H1 (cell line): ENCODE measurements around the gene MAPK8IP3. TPM values are rescaled to one million over a fixed set of nuclear protein-coding genes. Genes with fewer than 3 reads are reported as not detected.

Experiments
- CTCF ChIA-PET: fragments of 300-600 bp; sonication (Branson Sonifier 250); formaldehyde crosslinking; loops from one replicate; lab custom pipeline; 2021; ENCODE audit not compliant: partially characterized antibody; lab: Charles Lee
- POLR2A ChIA-PET: fragments of 300-600 bp; sonication (Branson Sonifier 250); formaldehyde crosslinking; loops from one replicate; lab custom pipeline; 2021; ENCODE audit warnings: inconsistent platforms; ENCODE audit not compliant: partially characterized antibody; lab: Charles Lee
- DNase-seq, 2 experiments: peaks; one replicate each; pipeline versions ENCODE4 v3.0.0 to v3.0.0-alpha.2; 2010 to 2022; ENCODE audit warnings: low spot score in 2 of 2, low read depth in 1 of 2, mixed read lengths in 1 of 2
- FAIRE-seq: peaks from 2 replicates; lab custom pipeline; 2011; peaks lifted over from hg19 to GRCh38; lab: Jason Lieb, UNC
- H2AFZ ChIP-seq: 2 replicates; pipeline ENCODE4 v1.8.1; 2012; ENCODE audit warnings: low read length, inconsistent platforms
- H2AK5ac ChIP-seq: 2 replicates; pipeline ENCODE4 v1.6.1; 2013; ENCODE audit warnings: low read depth, low read length
- H2BK120ac ChIP-seq: replicated peaks from 2 replicates; pipeline ENCODE3; 2013; ENCODE audit warnings: low read depth, low read length, inconsistent platforms
- H2BK12ac ChIP-seq: 2 replicates; pipeline ENCODE4 v1.6.1; 2013; ENCODE audit warnings: low read depth, low read length
- H2BK15ac ChIP-seq: 2 replicates; pipeline ENCODE4 v1.6.1; 2013; ENCODE audit warnings: low read length
- H2BK20ac ChIP-seq: 2 replicates; pipeline ENCODE4 v1.6.1; 2013; ENCODE audit warnings: low read length
- H2BK5ac ChIP-seq: 2 replicates; pipeline ENCODE4 v1.6.1; 2013; ENCODE audit warnings: low read depth, low read length
- H3K14ac ChIP-seq: 2 replicates; pipeline ENCODE4 v1.6.1; 2013; ENCODE audit warnings: inconsistent platforms; ENCODE audit not compliant: insufficient read length
- H3K18ac ChIP-seq: 2 replicates; pipeline ENCODE4 v1.6.1; 2013; ENCODE audit warnings: low read length; ENCODE audit errors: extremely low read depth
- H3K23ac ChIP-seq: 2 replicates; pipeline ENCODE4 v1.6.1; 2013; ENCODE audit warnings: inconsistent platforms; ENCODE audit not compliant: insufficient read length
- H3K23me2 ChIP-seq: 2 replicates; pipeline ENCODE4 v1.6.1; 2013; ENCODE audit warnings: low read depth, low read length
- H3K27ac ChIP-seq: 2 replicates; pipeline ENCODE4 v1.6.1; 2011; ENCODE audit warnings: low read depth, low read length, inconsistent platforms
- H3K27me3 ChIP-seq, 4 experiments: replicated peaks in 1 of 4; 1 replicate in 1 of 4; 2 replicates in 3 of 4; pipeline versions ENCODE4 v1.6.1 to v1.8.1; 2011 to 2013; ENCODE audit warnings: low read length in 3 of 4, mild to moderate bottlenecking in 3 of 4, inconsistent platforms in 2 of 4, mixed read lengths in 2 of 4, moderate library complexity in 1 of 4; ENCODE audit not compliant: control insufficient read depth in 3 of 4, insufficient read depth in 3 of 4; ENCODE audit errors: extremely low read depth in 1 of 4
- H3K36me3 ChIP-seq, 4 experiments: 2 replicates each; pipeline versions ENCODE4 v1.6.1 to v1.8.1; 2011 to 2013; ENCODE audit warnings: mild to moderate bottlenecking in 4 of 4, low read length in 3 of 4, moderate library complexity in 2 of 4, control low read depth in 1 of 4, inconsistent platforms in 1 of 4; ENCODE audit not compliant: insufficient read depth in 4 of 4, control insufficient read depth in 2 of 4
- H3K4ac ChIP-seq: replicated peaks from 2 replicates; pipeline ENCODE3; 2013; ENCODE audit warnings: low read length, low read depth, mixed read lengths, inconsistent platforms; ENCODE audit not compliant: insufficient read length
- H3K4me1 ChIP-seq, 4 experiments: replicated peaks in 1 of 4; 1 replicate in 1 of 4; 2 replicates in 3 of 4; pipeline versions ENCODE4 v1.6.1 to v1.8.1; 2011 to 2013; ENCODE audit warnings: low read length in 3 of 4, inconsistent platforms in 2 of 4, mixed read lengths in 1 of 4; ENCODE audit not compliant: insufficient read depth in 4 of 4, control insufficient read depth in 3 of 4
- H3K4me2 ChIP-seq, 2 experiments: 2 replicates each; pipeline versions ENCODE4 v1.6.1 to v1.8.1; 2011 to 2013; ENCODE audit warnings: low read depth in 2 of 2, low read length in 2 of 2, control low read depth in 1 of 2, inconsistent platforms in 1 of 2, mild to moderate bottlenecking in 1 of 2; ENCODE audit not compliant: insufficient read depth in 1 of 2
- H3K4me3 ChIP-seq, 4 experiments: fragments of 200-600, 300-600 bp in 1 of 4; sonication (generic), shearing (Covaris generic), sonication (Bioruptor Twin) in 1 of 4; 2 replicates each; pipeline versions ENCODE4 v1.5.1 to v1.8.1; 2011 to 2016; ENCODE audit warnings: low read length in 4 of 4, low read depth in 3 of 4, control low read depth in 2 of 4, inconsistent platforms in 2 of 4, mild to moderate bottlenecking in 2 of 4, mixed read lengths in 1 of 4, moderate library complexity in 1 of 4; ENCODE audit not compliant: insufficient read depth in 2 of 4; ENCODE audit errors: extremely low read depth in 1 of 4
- H3K56ac ChIP-seq: replicated peaks from 2 replicates; pipeline ENCODE3; 2013; ENCODE audit warnings: low read depth, mild to moderate bottlenecking, mixed read lengths, low read length, inconsistent platforms; ENCODE audit not compliant: insufficient read length
- H3K79me1 ChIP-seq: 2 replicates; pipeline ENCODE4 v1.6.1; 2013; ENCODE audit warnings: low read depth, low read length, control low read depth
- H3K79me2 ChIP-seq, 2 experiments: 2 replicates each; pipeline versions ENCODE4 v1.6.1 to v1.8.1; 2012 to 2013; ENCODE audit warnings: low read length in 2 of 2, mild to moderate bottlenecking in 2 of 2, inconsistent platforms in 1 of 2; ENCODE audit not compliant: insufficient read depth in 2 of 2, control insufficient read depth in 1 of 2
- H3K9ac ChIP-seq, 4 experiments: replicated peaks in 1 of 4; 1 replicate in 1 of 4; 2 replicates in 3 of 4; pipeline versions ENCODE4 v1.6.1 to v1.8.1; 2011 to 2013; ENCODE audit warnings: low read depth in 3 of 4, low read length in 3 of 4, control low read depth in 2 of 4, mild to moderate bottlenecking in 2 of 4, moderate library complexity in 2 of 4, inconsistent platforms in 1 of 4; ENCODE audit errors: extremely low read depth in 1 of 4
- H3K9me3 ChIP-seq, 2 experiments: 2 replicates each; pipeline versions ENCODE4 v1.6.1 to v1.8.1; 2012 to 2013; ENCODE audit warnings: mild to moderate bottlenecking in 2 of 2, moderate library complexity in 2 of 2, control low read depth in 1 of 2, inconsistent platforms in 1 of 2, low read depth in 1 of 2, low read length in 1 of 2, mixed read lengths in 1 of 2; ENCODE audit not compliant: insufficient read depth in 2 of 2
- H4K20me1 ChIP-seq, 2 experiments: replicated peaks in 1 of 2; 2 replicates each; pipeline versions ENCODE3 to v1.8.1; 2011 to 2013; ENCODE audit warnings: inconsistent platforms in 2 of 2, low read length in 2 of 2, mild to moderate bottlenecking in 1 of 2; ENCODE audit not compliant: insufficient read depth in 2 of 2, control insufficient read depth in 1 of 2
- H4K5ac ChIP-seq: 2 replicates; pipeline ENCODE4 v1.6.1; 2013; ENCODE audit warnings: low read length, low read depth, mixed read lengths, inconsistent platforms; ENCODE audit not compliant: insufficient read length
- H4K8ac ChIP-seq: 2 replicates; pipeline ENCODE4 v1.8.0; 2013; ENCODE audit warnings: mild to moderate bottlenecking, moderate library complexity, low read length, inconsistent platforms; ENCODE audit not compliant: insufficient read depth; ENCODE audit errors: extremely low read depth
- H4K91ac ChIP-seq: replicated peaks from 2 replicates; pipeline ENCODE3; 2013; ENCODE audit warnings: low read length, mixed read lengths, inconsistent platforms; ENCODE audit not compliant: insufficient read length
- KDM5A ChIP-seq: fragments of 200-600 bp; IDR thresholded peaks from 2 replicates; pipeline ENCODE4 v1.7.1; 2012; ENCODE audit warnings: mild to moderate bottlenecking, low read length, inconsistent platforms, mixed read lengths
- POLR2AphosphoS5 ChIP-seq: IDR thresholded peaks from 2 replicates; pipeline ENCODE4 v1.6.1; 2011; ENCODE audit warnings: low read depth, low read length
- RNF2 ChIP-seq: fragments of 200-900, 300-1000 bp; sonication (generic); IDR thresholded peaks from 2 replicates; pipeline ENCODE4 v1.7.1; 2016; ENCODE audit warnings: borderline replicate concordance, low read depth, mild to moderate bottlenecking, antibody characterized with exemption, low read length; ENCODE audit not compliant: poor library complexity, severe bottlenecking; ENCODE audit errors: missing control alignments
- WGBS, 2 experiments: shearing (Covaris generic) in 1 of 2; methylation state at CpG; one replicate each; pipeline versions ENCODE4 v1.1.6 to v1.1.7; 2013 to 2015; ENCODE audit warnings: low lambda C conversion rate in 2 of 2, mixed read lengths in 2 of 2, inconsistent platforms in 1 of 2, low coverage in 1 of 2, missing lambda C conversion rate in 1 of 2; ENCODE audit not compliant: insufficient replicate concordance in 2 of 2, insufficient coverage in 1 of 2, insufficient read length in 1 of 2; ENCODE audit errors: extremely low coverage in 1 of 2, missing lambda C conversion rate in 1 of 2; 5-methylcytosine and 5-hydroxymethylcytosine counted together
- polyA plus RNA-seq, 7 experiments: library from polyadenylated mRNA; depleted of rRNA in 3 of 7; stranded (reverse) in 5 of 7; unstranded in 2 of 7; fragments of >200 nt in 5 of 7; fragments of 200-250 nt in 2 of 7; gene quantifications; 1 replicate in 5 of 7; 2 replicates in 1 of 7; 4 replicates in 1 of 7; pipeline versions ENCODE4 v1.2.1 to v1.2.3, GENCODE V29; 2011 to 2013; ENCODE audit warnings: missing spikeins in 2 of 7, mixed read lengths in 2 of 7
- total RNA-seq: library from RNA; stranded (reverse); fragmentation: NEBNext Ultra II Directional; extraction: Animal tissue kit (Norgen Biotek cat#: 25700); gene quantifications from 2 replicates; pipeline ENCODE4 v1.2.1, GENCODE V29; 2021

Gene MAPK8IP3
- total and polyA plus RNA-seq, 2 of the 8 experiments (the other 6 are each of a cell fraction or from before 2014, with no cell fraction given) = 16.9 to 43.4 TPM

- ChIA-PET POLR2A (interaction anchor here (0.8 to 12.0 kb wide), 8 partner anchors 9 to 431 kb away, joined by 3 to 246 read pairs (median 5); partner anchors contain the start of genes EME2, IGFALS, MRPS34 and NME3), CTCF (interaction anchor here (0.8 to 1.2 kb wide), 2 partner anchors 44 to 83 kb away, joined by 3 read pairs; no protein-coding TSS in a partner anchor)
- no peak overlapping the region for H2BK120ac ChIP-seq
- H3K36me3 ChIP-seq = peaks cover 0 to 23% (median 9%) of the 10 kb centered on the region in 4 experiments; a peak in 5 of 8 replicates
- H3K4me1 ChIP-seq = peaks cover 0 to 7% (median 4%) of the 10 kb centered on the region in 4 experiments; a peak in 5 of 7 replicates
- H2BK12ac ChIP-seq = no peak overlapping the region
- H3K79me1 ChIP-seq = peaks cover 12% of the 10 kb centered on the region
- no peak overlapping the region for H4K91ac ChIP-seq
- H3K56ac ChIP-seq = no peak overlapping the region
- FAIRE-seq (no peak), DNase-seq (no peak)
- no peak overlapping the region for H2BK20ac ChIP-seq
- H3K14ac ChIP-seq = no peak overlapping the region
- no peaks in the 10 kb centered on the region for H3K27me3 ChIP-seq
- H4K20me1 ChIP-seq = peaks cover 3 to 34% of the 10 kb centered on the region in 2 experiments
- H3K18ac ChIP-seq = no peak overlapping the region
- H3K4me2 ChIP-seq = no peak overlapping the region
- H4K5ac ChIP-seq = no peak overlapping the region
- 90% methylated on average over 8 of the region's 8 CpGs; no CpG with 5 or more reads in 1 of the 2 experiments for WGBS, 2 experiments
- no peak overlapping the region for H2BK15ac ChIP-seq
- H3K23me2 ChIP-seq = peaks cover 3% of the 10 kb centered on the region; the same call in 1 of the 2 replicates
- H3K23ac ChIP-seq = no peak overlapping the region
- H2AFZ ChIP-seq = no peak overlapping the region
- no peak overlapping the region for H3K4me3 ChIP-seq
- H3K9me3 ChIP-seq = no peaks in the 10 kb centered on the region
- H2AK5ac ChIP-seq = no peak overlapping the region
- TF ChIP-seq RNF2 (no peak), KDM5A (no peak), POLR2AphosphoS5 (0 out of 2 replicates have a peak, but pooled peaks have one; percentile 11)
- H3K79me2 ChIP-seq = peaks cover 0 to 16% of the 10 kb centered on the region in 2 experiments; a peak in 2 of 4 replicates
- H4K8ac ChIP-seq = no peak overlapping the region
- H3K4ac ChIP-seq = no peak overlapping the region
- no peak overlapping the region for H2BK5ac ChIP-seq
- no peak overlapping the region for H3K27ac ChIP-seq
- H3K9ac ChIP-seq = no peak overlapping the region
Measured at GRCh38 chr16:1779234-1779701, 73.3 kb downstream of the MAPK8IP3 start.
